K562 (cell line): ENCODE measurements around the gene PITRM1. TPM values are rescaled to one million over a fixed set of nuclear protein-coding genes. Genes with fewer than 3 reads are reported as not detected.
A peak's percentile ranks its signal among the peaks of the same experiment; 100 is the strongest.

Experiments
- ATF7 ChIP-seq: fragments of 450-650 bp; IDR thresholded peaks from 2 replicates; pipeline ENCODE4 v1.7.1; 2014; ENCODE audit warnings: mild to moderate bottlenecking, moderate library complexity
- HNRNPUL1 ChIP-seq: fragments of 200-400 bp; formaldehyde crosslinking; IDR thresholded peaks from 2 replicates; pipeline ENCODE4 v1.6.1; 2017; ENCODE audit warnings: low read length
- ILF3 ChIP-seq: fragments of 450-650 bp; IDR thresholded peaks from 2 replicates; pipeline ENCODE4 v1.6.1; 2018; ENCODE audit warnings: antibody characterized with exemption, mild to moderate bottlenecking, moderate library complexity, borderline replicate concordance
- IRF2 ChIP-seq: sonication (generic); formaldehyde crosslinking; IDR thresholded peaks from 2 replicates; pipeline ENCODE4 v1.8.1; 2022; ENCODE audit warnings: mild to moderate bottlenecking, missing genetic modification reagents
- PTBP1 ChIP-seq: fragments of 200-400 bp; formaldehyde crosslinking; IDR thresholded peaks from 2 replicates; pipeline ENCODE4 v1.6.1; 2017; ENCODE audit warnings: low read depth, low read length
- SMAD1 ChIP-seq: fragments of 150-350 bp; IDR thresholded peaks from 2 replicates; pipeline ENCODE4 v1.6.1; 2014; ENCODE audit warnings: low read length, low read depth; ENCODE audit not compliant: partially characterized antibody
- TAF1 ChIP-seq: IDR thresholded peaks from 2 replicates; pipeline ENCODE4 v1.6.1; 2011; ENCODE audit warnings: mild to moderate bottlenecking, low read length, moderate library complexity; ENCODE audit not compliant: insufficient read depth, control insufficient read depth, severe bottlenecking; ENCODE audit errors: extremely low read depth
- TAF15 ChIP-seq: fragments of 200-400 bp; formaldehyde crosslinking; IDR thresholded peaks from 2 replicates; pipeline ENCODE4 v1.6.1; 2017; ENCODE audit warnings: mild to moderate bottlenecking, low read depth, low read length, moderate library complexity
- U2AF2 ChIP-seq: fragments of 200-400 bp; formaldehyde crosslinking; optimal IDR thresholded peaks from 2 replicates; pipeline ENCODE3; 2017; ENCODE audit warnings: low read depth, mild to moderate bottlenecking, low read length
- ZKSCAN1 ChIP-seq: fragments of 150-350 bp; IDR thresholded peaks from 2 replicates; pipeline ENCODE4 v1.6.1; 2016; ENCODE audit warnings: low read depth, low read length
- ZKSCAN3 ChIP-seq: fragments of 250-450 bp; sonication (Bioruptor Pico); IDR thresholded peaks from 2 replicates; pipeline ENCODE4 v1.4.0; 2020
- ZNF311 ChIP-seq: fragments of 250-450 bp; sonication (Bioruptor Pico); IDR thresholded peaks from 2 replicates; pipeline ENCODE4 v1.4.0; 2020; ENCODE audit warnings: mild to moderate bottlenecking, moderate library complexity
- polyA plus RNA-seq, 8 experiments: library from polyadenylated mRNA; depleted of rRNA in 4 of 8; stranded (reverse) in 5 of 8; unstranded in 3 of 8; fragments of >200 nt; fragmentation: Nextera tagmentation in 2 of 8; fragmentation: Illumina TruSeq in 1 of 8; extraction: Ambion mirVana in 2 of 8; extraction: Trizol in 1 of 8; gene quantifications; 2 replicates each; pipeline versions ENCODE4 v1.2.1 to v1.2.3, GENCODE V29; 2011 to 2014; ENCODE audit warnings: inconsistent platforms in 1 of 8, missing spikeins in 1 of 8
- total RNA-seq, 7 experiments: library from RNA; depleted of rRNA in 6 of 7; stranded (reverse); fragments of >200 nt in 6 of 7; fragmentation: Illumina TruSeq in 2 of 7; extraction: Trizol in 2 of 7; gene quantifications; 2 replicates each; pipeline versions ENCODE4 v1.2.1 to v1.2.3, GENCODE V29; 2011 to 2021; ENCODE audit warnings: low replicate concordance in 1 of 7
- TF ChIP-seq, protein P1 (sequence below): fragments of 250-450 bp; sonication (Bioruptor Pico); IDR thresholded peaks from 2 replicates; pipeline ENCODE4 v1.8.0; 2021; ENCODE audit warnings: moderate library complexity, mild to moderate bottlenecking, inconsistent platforms
- TF ChIP-seq, protein P2 (sequence below): sonication (generic); formaldehyde crosslinking; IDR thresholded peaks from 2 replicates; pipeline ENCODE4 v1.8.1; 2023; ENCODE audit warnings: mild to moderate bottlenecking, missing genetic modification reagents
- TF ChIP-seq, protein P3 (sequence below): fragments of 250-450 bp; sonication (Bioruptor Pico); IDR thresholded peaks from 2 replicates; pipeline ENCODE4 v1.5.0; 2020; ENCODE audit warnings: mild to moderate bottlenecking, borderline replicate concordance
- TF ChIP-seq, protein P4 (sequence below): fragments of 250-450 bp; sonication (Bioruptor Pico); IDR thresholded peaks from 2 replicates; pipeline ENCODE4 v1.4.0; 2020

The PITRM1 gene
- total and polyA plus RNA-seq, 9 of the 15 experiments (the other 6 are each of a cell fraction or from before 2014, with no cell fraction given), result 21.1 to 70.4 (median 39.7) TPM

DNA sequence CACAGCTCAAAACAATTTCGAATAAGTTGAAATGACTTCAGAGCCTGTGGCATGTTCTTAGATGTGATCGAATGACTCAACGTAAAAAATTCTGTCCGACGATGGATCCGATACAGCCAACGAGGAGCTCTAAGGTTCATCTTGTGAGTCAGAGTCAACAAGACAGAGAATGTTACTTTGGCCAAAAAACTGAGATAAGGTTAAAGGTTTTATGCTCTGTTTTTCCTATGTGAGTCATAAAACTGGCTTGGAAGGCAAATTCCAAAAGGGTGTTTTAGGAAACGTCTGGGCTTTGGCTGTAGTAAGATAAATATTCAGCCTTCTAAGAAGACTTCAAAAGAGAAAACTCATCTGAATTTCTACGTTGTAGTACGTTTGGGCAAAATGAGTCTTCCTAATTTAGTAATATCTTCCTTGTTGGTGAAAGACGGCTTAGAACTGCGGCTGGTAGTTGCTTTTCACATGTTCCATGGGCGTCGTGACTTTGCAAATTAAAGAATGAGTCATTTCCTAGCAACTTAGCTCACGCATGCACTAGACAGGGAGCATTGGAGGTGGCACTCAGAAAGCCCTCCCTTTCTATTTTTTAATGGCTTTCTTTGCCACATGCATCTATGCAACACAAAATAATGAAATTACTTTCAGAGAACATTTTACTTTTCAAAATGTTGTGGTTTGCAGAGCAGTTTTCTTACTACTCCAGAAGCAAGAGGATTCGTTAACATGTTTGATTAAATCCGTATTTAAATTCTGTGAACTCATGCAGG is 77.0 kb downstream of the PITRM1 start (continued):
- TF ChIP-seq, protein P1, sequence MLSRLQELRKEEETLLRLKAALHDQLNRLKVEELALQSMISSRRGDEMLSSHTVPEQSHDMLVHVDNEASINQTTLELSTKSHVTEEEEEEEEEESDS (CRISPR knock-in tag), result no peak
- TF ChIP-seq, protein P2, sequence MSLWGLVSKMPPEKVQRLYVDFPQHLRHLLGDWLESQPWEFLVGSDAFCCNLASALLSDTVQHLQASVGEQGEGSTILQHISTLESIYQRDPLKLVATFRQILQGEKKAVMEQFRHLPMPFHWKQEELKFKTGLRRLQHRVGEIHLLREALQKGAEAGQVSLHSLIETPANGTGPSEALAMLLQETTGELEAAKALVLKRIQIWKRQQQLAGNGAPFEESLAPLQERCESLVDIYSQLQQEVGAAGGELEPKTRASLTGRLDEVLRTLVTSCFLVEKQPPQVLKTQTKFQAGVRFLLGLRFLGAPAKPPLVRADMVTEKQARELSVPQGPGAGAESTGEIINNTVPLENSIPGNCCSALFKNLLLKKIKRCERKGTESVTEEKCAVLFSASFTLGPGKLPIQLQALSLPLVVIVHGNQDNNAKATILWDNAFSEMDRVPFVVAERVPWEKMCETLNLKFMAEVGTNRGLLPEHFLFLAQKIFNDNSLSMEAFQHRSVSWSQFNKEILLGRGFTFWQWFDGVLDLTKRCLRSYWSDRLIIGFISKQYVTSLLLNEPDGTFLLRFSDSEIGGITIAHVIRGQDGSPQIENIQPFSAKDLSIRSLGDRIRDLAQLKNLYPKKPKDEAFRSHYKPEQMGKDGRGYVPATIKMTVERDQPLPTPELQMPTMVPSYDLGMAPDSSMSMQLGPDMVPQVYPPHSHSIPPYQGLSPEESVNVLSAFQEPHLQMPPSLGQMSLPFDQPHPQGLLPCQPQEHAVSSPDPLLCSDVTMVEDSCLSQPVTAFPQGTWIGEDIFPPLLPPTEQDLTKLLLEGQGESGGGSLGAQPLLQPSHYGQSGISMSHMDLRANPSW (CRISPR knock-in tag), result no peak
- peak; percentile 83 for TF ChIP-seq ATF7
- peak; percentile 35 for TF ChIP-seq TAF1
- TF ChIP-seq ZKSCAN1, result no peak
- TF ChIP-seq, protein P3, sequence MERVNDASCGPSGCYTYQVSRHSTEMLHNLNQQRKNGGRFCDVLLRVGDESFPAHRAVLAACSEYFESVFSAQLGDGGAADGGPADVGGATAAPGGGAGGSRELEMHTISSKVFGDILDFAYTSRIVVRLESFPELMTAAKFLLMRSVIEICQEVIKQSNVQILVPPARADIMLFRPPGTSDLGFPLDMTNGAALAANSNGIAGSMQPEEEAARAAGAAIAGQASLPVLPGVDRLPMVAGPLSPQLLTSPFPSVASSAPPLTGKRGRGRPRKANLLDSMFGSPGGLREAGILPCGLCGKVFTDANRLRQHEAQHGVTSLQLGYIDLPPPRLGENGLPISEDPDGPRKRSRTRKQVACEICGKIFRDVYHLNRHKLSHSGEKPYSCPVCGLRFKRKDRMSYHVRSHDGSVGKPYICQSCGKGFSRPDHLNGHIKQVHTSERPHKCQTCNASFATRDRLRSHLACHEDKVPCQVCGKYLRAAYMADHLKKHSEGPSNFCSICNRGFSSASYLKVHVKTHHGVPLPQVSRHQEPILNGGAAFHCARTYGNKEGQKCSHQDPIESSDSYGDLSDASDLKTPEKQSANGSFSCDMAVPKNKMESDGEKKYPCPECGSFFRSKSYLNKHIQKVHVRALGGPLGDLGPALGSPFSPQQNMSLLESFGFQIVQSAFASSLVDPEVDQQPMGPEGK (CRISPR knock-in tag), result no peak
- no peak for TF ChIP-seq ILF3
- peak; percentile 28 for TF ChIP-seq SMAD1
- no peak for TF ChIP-seq IRF2 (CRISPR knock-in tag)
- TF ChIP-seq, protein P4, sequence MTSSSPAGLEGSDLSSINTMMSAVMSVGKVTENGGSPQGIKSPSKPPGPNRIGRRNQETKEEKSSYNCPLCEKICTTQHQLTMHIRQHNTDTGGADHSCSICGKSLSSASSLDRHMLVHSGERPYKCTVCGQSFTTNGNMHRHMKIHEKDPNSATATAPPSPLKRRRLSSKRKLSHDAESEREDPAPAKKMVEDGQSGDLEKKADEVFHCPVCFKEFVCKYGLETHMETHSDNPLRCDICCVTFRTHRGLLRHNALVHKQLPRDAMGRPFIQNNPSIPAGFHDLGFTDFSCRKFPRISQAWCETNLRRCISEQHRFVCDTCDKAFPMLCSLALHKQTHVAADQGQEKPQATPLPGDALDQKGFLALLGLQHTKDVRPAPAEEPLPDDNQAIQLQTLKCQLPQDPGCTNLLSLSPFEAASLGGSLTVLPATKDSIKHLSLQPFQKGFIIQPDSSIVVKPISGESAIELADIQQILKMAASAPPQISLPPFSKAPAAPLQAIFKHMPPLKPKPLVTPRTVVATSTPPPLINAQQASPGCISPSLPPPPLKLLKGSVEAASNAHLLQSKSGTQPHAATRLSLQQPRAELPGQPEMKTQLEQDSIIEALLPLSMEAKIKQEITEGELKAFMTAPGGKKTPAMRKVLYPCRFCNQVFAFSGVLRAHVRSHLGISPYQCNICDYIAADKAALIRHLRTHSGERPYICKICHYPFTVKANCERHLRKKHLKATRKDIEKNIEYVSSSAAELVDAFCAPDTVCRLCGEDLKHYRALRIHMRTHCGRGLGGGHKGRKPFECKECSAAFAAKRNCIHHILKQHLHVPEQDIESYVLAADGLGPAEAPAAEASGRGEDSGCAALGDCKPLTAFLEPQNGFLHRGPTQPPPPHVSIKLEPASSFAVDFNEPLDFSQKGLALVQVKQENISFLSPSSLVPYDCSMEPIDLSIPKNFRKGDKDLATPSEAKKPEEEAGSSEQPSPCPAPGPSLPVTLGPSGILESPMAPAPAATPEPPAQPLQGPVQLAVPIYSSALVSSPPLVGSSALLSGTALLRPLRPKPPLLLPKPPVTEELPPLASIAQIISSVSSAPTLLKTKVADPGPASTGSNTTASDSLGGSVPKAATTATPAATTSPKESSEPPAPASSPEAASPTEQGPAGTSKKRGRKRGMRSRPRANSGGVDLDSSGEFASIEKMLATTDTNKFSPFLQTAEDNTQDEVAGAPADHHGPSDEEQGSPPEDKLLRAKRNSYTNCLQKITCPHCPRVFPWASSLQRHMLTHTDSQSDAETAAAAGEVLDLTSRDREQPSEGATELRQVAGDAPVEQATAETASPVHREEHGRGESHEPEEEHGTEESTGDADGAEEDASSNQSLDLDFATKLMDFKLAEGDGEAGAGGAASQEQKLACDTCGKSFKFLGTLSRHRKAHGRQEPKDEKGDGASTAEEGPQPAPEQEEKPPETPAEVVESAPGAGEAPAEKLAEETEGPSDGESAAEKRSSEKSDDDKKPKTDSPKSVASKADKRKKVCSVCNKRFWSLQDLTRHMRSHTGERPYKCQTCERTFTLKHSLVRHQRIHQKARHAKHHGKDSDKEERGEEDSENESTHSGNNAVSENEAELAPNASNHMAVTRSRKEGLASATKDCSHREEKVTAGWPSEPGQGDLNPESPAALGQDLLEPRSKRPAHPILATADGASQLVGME (CRISPR knock-in tag), result no peak
- TF ChIP-seq TAF15, result no peak
- TF ChIP-seq U2AF2, result no peak
- no peak for TF ChIP-seq ZKSCAN3 (CRISPR knock-in tag)
- TF ChIP-seq HNRNPUL1, result no peak
- no peak for TF ChIP-seq PTBP1
- TF ChIP-seq ZNF311 (CRISPR knock-in tag), result no peak
